Suprapubic skin (tissue), 4 donors: ENCODE measurements around the gene DMRT1. TPM values are rescaled to one million over a fixed set of nuclear protein-coding genes. Genes with fewer than 3 reads are reported as not detected.
A peak's percentile ranks its signal among the peaks of the same experiment; 100 is the strongest.

Source experiments
- DNase-seq, 2 donors: peaks; one replicate each; pipeline ENCODE4 v3.0.0-alpha.2; 2019; ENCODE audit warnings: low spot score in 2 of 2
- H3K27ac ChIP-seq: fragments of 200-600 bp; sonication (generic); one replicate; pipeline ENCODE4 v1.5.1; 2019
- H3K27me3 ChIP-seq: fragments of 200-600 bp; sonication (generic); one replicate; pipeline ENCODE4 v1.5.1; 2019
- H3K36me3 ChIP-seq: fragments of 200-600 bp; sonication (generic); one replicate; pipeline ENCODE4 v1.5.1; 2019
- H3K4me1 ChIP-seq: fragments of 200-600 bp; sonication (generic); one replicate; pipeline ENCODE4 v1.5.1; 2019
- H3K4me3 ChIP-seq: fragments of 200-600 bp; sonication (generic); one replicate; pipeline ENCODE4 v1.5.1; 2019; ENCODE audit warnings: mild to moderate bottlenecking
- H3K9me3 ChIP-seq: fragments of 200-600 bp; sonication (generic); one replicate; pipeline ENCODE4 v1.5.1; 2019
- CTCF ChIP-seq, 2 donors: fragments of 200-600 bp in 1 of 2; fragments of 450-650 bp in 1 of 2; sonication (generic) in 1 of 2; IDR thresholded peaks; one replicate each; pipeline ENCODE4 v1.5.1; 2016 to 2019; ENCODE audit warnings: antibody characterized with exemption in 2 of 2, mild to moderate bottlenecking in 1 of 2, moderate library complexity in 1 of 2
- EP300 ChIP-seq: sonication (generic); formaldehyde crosslinking; IDR thresholded peaks from one replicate; pipeline ENCODE4 v1.6.1; 2017; ENCODE audit warnings: antibody characterized with exemption
- POLR2A ChIP-seq, 2 donors: fragments of 450-650 bp; IDR thresholded peaks; one replicate each; pipeline ENCODE4 v1.6.1; 2017; ENCODE audit warnings: antibody characterized with exemption in 2 of 2, mild to moderate bottlenecking in 2 of 2, moderate library complexity in 2 of 2
- POLR2AphosphoS5 ChIP-seq, 3 donors: sonication (generic); formaldehyde crosslinking; IDR thresholded peaks; one replicate each; pipeline ENCODE4 v1.6.1; 2017; ENCODE audit warnings: antibody characterized with exemption in 3 of 3
- WGBS: methylation state at CpG from one replicate; pipeline ENCODE4 v1.1.5; 2018; 5-methylcytosine and 5-hydroxymethylcytosine counted together
- total RNA-seq, 4 donors: library from RNA; depleted of rRNA; stranded (reverse); fragments of >200 nt; gene quantifications; one replicate each; pipeline ENCODE4 v1.1.0, GENCODE V29; 2016

Gene DMRT1
- total RNA-seq, 4 donors from 2014 or later, result not detected

DNA sequence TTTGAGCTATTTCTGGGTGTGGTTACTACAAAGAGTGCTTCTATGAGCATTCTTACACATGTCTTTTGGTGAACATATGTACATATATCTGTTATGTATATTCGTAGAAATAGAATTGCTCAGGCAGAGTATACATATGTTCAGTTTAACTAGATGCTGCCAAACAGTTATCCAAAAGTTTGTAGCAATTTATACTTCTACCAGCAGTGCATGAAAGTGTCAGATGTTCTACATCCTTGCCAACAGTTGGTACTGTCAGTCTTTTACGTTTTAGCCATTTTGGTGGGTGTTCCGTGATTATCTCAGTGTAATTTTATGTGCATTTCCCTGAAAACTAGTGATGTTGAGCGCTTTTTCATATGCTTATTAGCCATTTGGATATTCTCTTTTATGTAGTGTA, 172.7 kb downstream of the DMRT1 start:
- no peaks in the 10 kb centered on the region for H3K9me3 ChIP-seq
- no peak overlapping the region for H3K4me3 ChIP-seq
- peaks cover 2% of the 10 kb centered on the region for H3K4me1 ChIP-seq
- no peak overlapping the region for H3K27ac ChIP-seq
- H3K27me3 ChIP-seq, result peaks cover 3% of the 10 kb centered on the region
- TF ChIP-seq POLR2A (IDR thresholded peaks at IDR 0.05) (no peak), POLR2AphosphoS5 (IDR thresholded peaks at IDR 0.05) (no peak), CTCF (IDR thresholded peaks at IDR 0.05) (no peak), EP300 (no peak)
- no peaks in the 10 kb centered on the region for H3K36me3 ChIP-seq
- DNase-seq, result no peak
- 84% methylated on average over 4 of the region's 4 CpGs for WGBS

- H3K36me3 ChIP-seq, result no peaks in the 10 kb centered on the region
- H3K27me3 ChIP-seq, result peaks cover 3% of the 10 kb centered on the region
- no peaks in the 10 kb centered on the region for H3K4me1 ChIP-seq
- DNase-seq, result no peak
- TF ChIP-seq POLR2AphosphoS5 (IDR thresholded peaks at IDR 0.05) (no peak), EP300 (no peak), CTCF (IDR thresholded peaks at IDR 0.05) (no peak), POLR2A (IDR thresholded peaks at IDR 0.05) (no peak)
- 80% methylated on average over 2 of the region's 2 CpGs for whole genome bisulfite sequencing
- H3K27ac ChIP-seq, result no peak overlapping the region
- H3K4me3 ChIP-seq, result no peak overlapping the region
- no peaks in the 10 kb centered on the region for H3K9me3 ChIP-seq
Measured at GRCh38 chr9:1014640-1015039, 173.1 kb downstream of the DMRT1 start.

- no peak for DNase-seq
- WGBS, result 23% methylated on average over 10 of the region's 10 CpGs
Measured at GRCh38 chr9:1018121-1018520, 176.6 kb downstream of the DMRT1 start.

More at GRCh38 chr9:1018121-1018520, 176.6 kb downstream of the DMRT1 start:
- H3K27ac ChIP-seq, result no peak overlapping the region
- H3K4me3 ChIP-seq, result no peak overlapping the region
- H3K9me3 ChIP-seq, result peaks cover 5% of the 10 kb centered on the region
- no peaks in the 10 kb centered on the region for H3K36me3 ChIP-seq
- TF ChIP-seq EP300 (no peak), CTCF (IDR thresholded peaks at IDR 0.05) (peak in 1 of 2 donors; percentile 30), POLR2A (IDR thresholded peaks at IDR 0.05) (no peak)
- H3K27me3 ChIP-seq, result peaks cover 9% of the 10 kb centered on the region
- no peaks in the 10 kb centered on the region for H3K4me1 ChIP-seq

Other genes with a start within 250 kb of the DMRT1 start
- under 1 TPM in 1 of 4 donors, not detected in 3; 0.42 TPM for gene DMRT3, start 135.0 kb downstream of the DMRT1 start, total RNA-seq
- gene DMRT2, start 208.7 kb downstream of the DMRT1 start, total RNA-seq, result 1 to 10 TPM in 1 of 4 donors, under 1 TPM in 3; 0.60 to 1.1 (median 0.68) TPM